ENCODE data around the gene SH3BGRL2. TPM values are rescaled to one million over a fixed set of nuclear protein-coding genes. Genes with fewer than 3 reads are reported as not detected.

The SH3BGRL2 gene
- total RNA-seq, 2 donors from 2014 or later, result 26.8 to 93.3 TPM

DNA sequence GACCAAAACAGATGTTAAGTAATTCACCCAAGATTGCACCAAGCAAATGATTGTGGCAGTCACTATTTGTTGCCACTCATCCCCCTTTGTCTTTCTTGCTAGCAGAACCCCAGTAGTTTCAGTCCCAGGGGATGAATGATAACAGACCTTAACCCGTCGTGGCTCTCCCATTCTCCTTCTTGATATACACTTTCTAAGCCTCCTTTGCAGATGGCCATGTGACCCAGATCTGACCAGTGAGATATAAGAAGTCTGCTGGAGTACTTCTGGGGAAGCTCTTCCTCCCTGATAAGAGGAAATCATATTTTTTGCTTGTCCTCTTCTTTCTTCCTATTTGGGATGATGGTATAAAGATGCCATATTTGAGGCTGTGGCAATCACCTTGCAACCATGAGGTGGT is 9.6 kb upstream of the SH3BGRL2 start:
- H3K27ac ChIP-seq, result no peak overlapping the region
- no peak for DNase-seq (ENCODE audit: low spot score)
- H3K27me3 ChIP-seq (replicated peaks; ENCODE audit: insufficient read depth), result no peaks in the 10 kb centered on the region
- TF ChIP-seq POLR2A (IDR thresholded peaks at IDR 0.05) (no peak), POLR2AphosphoS5 (IDR thresholded peaks at IDR 0.05) (no peak)
- TF ChIP-seq, protein P1, sequence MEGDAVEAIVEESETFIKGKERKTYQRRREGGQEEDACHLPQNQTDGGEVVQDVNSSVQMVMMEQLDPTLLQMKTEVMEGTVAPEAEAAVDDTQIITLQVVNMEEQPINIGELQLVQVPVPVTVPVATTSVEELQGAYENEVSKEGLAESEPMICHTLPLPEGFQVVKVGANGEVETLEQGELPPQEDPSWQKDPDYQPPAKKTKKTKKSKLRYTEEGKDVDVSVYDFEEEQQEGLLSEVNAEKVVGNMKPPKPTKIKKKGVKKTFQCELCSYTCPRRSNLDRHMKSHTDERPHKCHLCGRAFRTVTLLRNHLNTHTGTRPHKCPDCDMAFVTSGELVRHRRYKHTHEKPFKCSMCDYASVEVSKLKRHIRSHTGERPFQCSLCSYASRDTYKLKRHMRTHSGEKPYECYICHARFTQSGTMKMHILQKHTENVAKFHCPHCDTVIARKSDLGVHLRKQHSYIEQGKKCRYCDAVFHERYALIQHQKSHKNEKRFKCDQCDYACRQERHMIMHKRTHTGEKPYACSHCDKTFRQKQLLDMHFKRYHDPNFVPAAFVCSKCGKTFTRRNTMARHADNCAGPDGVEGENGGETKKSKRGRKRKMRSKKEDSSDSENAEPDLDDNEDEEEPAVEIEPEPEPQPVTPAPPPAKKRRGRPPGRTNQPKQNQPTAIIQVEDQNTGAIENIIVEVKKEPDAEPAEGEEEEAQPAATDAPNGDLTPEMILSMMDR (IDR thresholded peaks at IDR 0.05), result no peak
- H3K36me3 ChIP-seq, result no peaks in the 10 kb centered on the region
- 93% methylated on average over 2 of the region's 2 CpGs for WGBS
- intact Hi-C loops (cut with DNase I), result no loop called here
- no peaks in the 10 kb centered on the region for H3K9me3 ChIP-seq
- no peak overlapping the region for H3K4me3 ChIP-seq
- no peaks in the 10 kb centered on the region for H3K4me1 ChIP-seq (replicated peaks)

DNA sequence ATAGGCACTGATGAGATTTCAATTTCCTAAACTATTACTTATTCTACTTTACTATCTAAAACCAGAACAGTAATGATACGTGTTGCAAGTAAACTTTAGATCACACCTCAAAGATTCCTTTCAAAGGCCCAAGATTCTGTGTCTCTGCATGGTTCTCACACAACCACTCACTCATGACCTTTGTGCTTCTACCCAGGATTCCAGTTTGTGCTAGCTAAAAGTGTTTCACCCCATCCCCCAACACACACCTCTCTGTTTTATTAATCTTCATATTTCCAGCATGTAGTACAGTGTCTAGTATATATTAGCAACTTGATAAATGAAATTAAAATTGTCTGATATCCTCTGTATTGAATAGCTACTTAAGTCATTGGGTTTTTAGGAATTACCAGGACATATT is 8.8 kb upstream of the SH3BGRL2 start:
- WGBS, result 100% methylated on average over 1 of the region's 1 CpG
- Histone ChIP-seq H3K36me3 (no peaks in the 10 kb centered on the region), H3K27ac (no peak overlapping the region), H3K9me3 (no peaks in the 10 kb centered on the region), H3K4me3 (no peak overlapping the region), H3K4me1 (replicated peaks) (no peaks in the 10 kb centered on the region), H3K27me3 (replicated peaks; ENCODE audit: insufficient read depth) (no peaks in the 10 kb centered on the region)
- DNase-seq (ENCODE audit: low spot score), result no peak
- TF ChIP-seq POLR2AphosphoS5 (IDR thresholded peaks at IDR 0.05) (no peak), POLR2A (IDR thresholded peaks at IDR 0.05) (no peak)
- TF ChIP-seq, protein P1 (IDR thresholded peaks at IDR 0.05), result no peak
- intact Hi-C loops (cut with DNase I), result no loop called here

DNA sequence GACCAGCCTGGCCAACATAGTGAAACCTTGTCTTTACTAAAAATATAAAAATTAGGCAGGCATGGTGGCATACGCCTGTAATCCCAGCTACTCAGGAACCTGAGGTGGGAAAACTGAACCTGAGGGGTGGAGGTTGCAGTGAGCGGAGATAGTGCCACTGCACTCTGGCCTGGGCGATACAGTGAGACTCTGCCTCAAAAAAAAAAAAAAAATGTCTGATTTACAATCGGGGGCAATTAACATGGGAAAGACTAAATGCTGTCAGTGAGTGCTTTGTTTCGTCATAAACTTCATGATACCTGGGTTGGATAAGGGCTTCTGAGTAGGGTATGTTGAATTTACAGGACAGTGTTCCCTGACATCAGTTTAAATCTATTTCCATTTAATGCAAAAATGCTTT is 8.0 kb upstream of the SH3BGRL2 start:
- H3K27ac ChIP-seq, result no peak overlapping the region
- intact Hi-C loops (cut with DNase I), result no loop called here
- DNase-seq (ENCODE audit: low spot score), result no peak
- 92% methylated on average over 5 of the region's 5 CpGs for WGBS
- H3K36me3 ChIP-seq, result no peaks in the 10 kb centered on the region
- H3K4me3 ChIP-seq, result no peak overlapping the region
- no peaks in the 10 kb centered on the region for H3K27me3 ChIP-seq (replicated peaks; ENCODE audit: insufficient read depth)
- no peaks in the 10 kb centered on the region for H3K9me3 ChIP-seq
- TF ChIP-seq POLR2A (IDR thresholded peaks at IDR 0.05), result no peak
- TF ChIP-seq, protein P1 (IDR thresholded peaks at IDR 0.05), result no peak
- TF ChIP-seq POLR2AphosphoS5 (IDR thresholded peaks at IDR 0.05), result no peak
- H3K4me1 ChIP-seq (replicated peaks), result no peaks in the 10 kb centered on the region

DNA sequence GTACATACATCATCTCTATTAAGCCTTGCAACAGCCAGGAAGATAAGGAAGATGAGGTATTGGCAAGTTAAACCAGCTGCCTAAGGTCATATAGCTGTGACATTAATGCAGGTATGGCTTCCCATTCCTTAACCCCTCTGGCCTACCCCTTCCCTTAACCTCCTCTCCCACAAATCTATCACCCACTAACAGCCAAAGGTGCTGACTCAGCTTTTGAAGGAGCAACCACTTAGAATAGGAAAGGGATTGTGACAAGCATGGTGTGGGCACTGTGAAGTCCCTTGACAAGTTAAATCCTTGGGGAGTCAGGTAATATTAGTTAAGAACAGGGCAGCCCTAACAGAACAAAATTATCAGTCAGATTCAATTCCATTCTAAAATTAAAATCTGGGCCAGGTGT is 5.4 kb upstream of the SH3BGRL2 start:
- intact Hi-C loops (cut with DNase I), result no loop called here
- H3K27ac ChIP-seq, result no peak overlapping the region
- no peaks in the 10 kb centered on the region for H3K27me3 ChIP-seq (replicated peaks; ENCODE audit: insufficient read depth)
- H3K4me1 ChIP-seq (replicated peaks), result no peaks in the 10 kb centered on the region
- H3K4me3 ChIP-seq, result no peak overlapping the region
- H3K36me3 ChIP-seq, result no peaks in the 10 kb centered on the region
- no peaks in the 10 kb centered on the region for H3K9me3 ChIP-seq
- TF ChIP-seq, protein P1 (IDR thresholded peaks at IDR 0.05), result no peak
- no peak for TF ChIP-seq POLR2A (IDR thresholded peaks at IDR 0.05)
- no peak for TF ChIP-seq POLR2AphosphoS5 (IDR thresholded peaks at IDR 0.05)
- no peak for DNase-seq (ENCODE audit: low spot score)

DNA sequence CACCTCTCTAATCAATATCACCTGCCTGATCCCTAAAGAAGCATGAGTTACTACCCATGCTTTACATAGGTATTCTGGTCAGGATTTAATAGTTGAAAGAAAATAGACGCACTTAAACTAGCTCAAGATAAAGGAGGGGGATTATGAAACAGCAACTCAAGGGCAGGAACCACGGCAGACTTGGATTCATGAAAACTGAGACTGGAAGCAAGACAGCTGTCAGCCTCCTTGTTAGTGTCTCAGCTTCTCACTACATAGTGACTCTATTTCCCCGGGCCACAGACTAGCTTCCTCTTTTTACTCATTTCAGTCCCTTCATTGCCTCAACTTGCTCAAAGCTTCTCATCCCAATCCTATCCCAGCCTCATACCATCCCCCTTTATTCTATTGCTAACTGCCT is 4.3 kb upstream of the SH3BGRL2 start:
- DNase-seq (ENCODE audit: low spot score), result no peak
- Histone ChIP-seq H3K27ac (no peak overlapping the region), H3K4me3 (no peak overlapping the region), H3K4me1 (replicated peaks) (no peaks in the 10 kb centered on the region), H3K36me3 (no peaks in the 10 kb centered on the region), H3K27me3 (replicated peaks; ENCODE audit: insufficient read depth) (no peaks in the 10 kb centered on the region), H3K9me3 (no peaks in the 10 kb centered on the region)
- no peak for TF ChIP-seq POLR2A (IDR thresholded peaks at IDR 0.05)
- TF ChIP-seq, protein P1 (IDR thresholded peaks at IDR 0.05), result no peak
- no peak for TF ChIP-seq POLR2AphosphoS5 (IDR thresholded peaks at IDR 0.05)
- intact Hi-C loops (cut with DNase I), result no loop called here
- WGBS, result 85% methylated on average over 3 of the region's 3 CpGs

Measured in prostate gland (tissue), 2 donors.